ENCODE measurements around the gene NKX1-1.

NKX1-1 gene

GRCh38 chr4:1353186-1354055 lies 52.8 kb downstream of the NKX1-1 start:
- no peak for TF ChIP-seq CTCF (IDR thresholded peaks at IDR 0.05; ENCODE audit: insufficient read depth, low read length, missing control alignments)
- ChIA-PET CTCF (interaction anchor here (1.0 to 7.8 kb wide), 11 partner anchors 8 to 373 kb away, joined by 3 to 106 read pairs (median 8); no protein-coding TSS in a partner anchor), POLR2A (interaction anchor here (1.1 kb wide), 1 partner anchor 44 kb away, joined by 3 read pairs; no protein-coding TSS in a partner anchor)
- H3K4me3 ChIP-seq (ENCODE audit: low read depth, low read length): no peak overlapping the region
- DNase-seq (ENCODE audit: low read depth, low spot score): no peak
